Measurements from ENCODE around the gene ADGRD1.

The ADGRD1 gene

GRCh38 chr12:131115766-131116467 lies 162.2 kb downstream of the ADGRD1 start:
- TF ChIP-seq POLR2AphosphoS5 (IDR thresholded peaks at IDR 0.05; ENCODE audit: low read depth, low read length) (no peak), REST (IDR thresholded peaks at IDR 0.05; ENCODE audit: insufficient read depth in 1 of 2, low read depth in 2 of 2, low read length in 2 of 2) (no peak), TAF1 (IDR thresholded peaks at IDR 0.05; ENCODE audit: borderline replicate concordance, insufficient read depth, low read length) (no peak), FOXP2 (optimal IDR thresholded peaks at IDR 0.05; ENCODE audit: borderline replicate concordance, extremely low read depth, extremely low read length, insufficient read depth) (no peak), SIN3A (IDR thresholded peaks at IDR 0.05; ENCODE audit: borderline replicate concordance, insufficient read depth, low read length) (no peak)

- TF ChIP-seq SIN3A (IDR thresholded peaks at IDR 0.05; ENCODE audit: borderline replicate concordance, insufficient read depth, low read length) = no peak
These were observed 162.9 kb downstream of the ADGRD1 start for GRCh38 chr12:131116468-131117117.

GRCh38 chr12:131117438-131118245 lies 163.9 kb downstream of the ADGRD1 start:
- TF ChIP-seq SIN3A (IDR thresholded peaks at IDR 0.05; ENCODE audit: borderline replicate concordance, insufficient read depth, low read length) = no peak
- TF ChIP-seq FOXP2 (optimal IDR thresholded peaks at IDR 0.05; ENCODE audit: borderline replicate concordance, extremely low read depth, extremely low read length, insufficient read depth) = no peak
- no peak for TF ChIP-seq REST (IDR thresholded peaks at IDR 0.05; ENCODE audit: insufficient read depth in 1 of 2, low read depth in 2 of 2, low read length in 2 of 2)
- TF ChIP-seq TAF1 (IDR thresholded peaks at IDR 0.05; ENCODE audit: borderline replicate concordance, insufficient read depth, low read length) = no peak
- no peak for TF ChIP-seq POLR2AphosphoS5 (IDR thresholded peaks at IDR 0.05; ENCODE audit: low read depth, low read length)

- no peak for TF ChIP-seq FOXP2 (optimal IDR thresholded peaks at IDR 0.05; ENCODE audit: borderline replicate concordance, extremely low read depth, extremely low read length, insufficient read depth)
- no peak for TF ChIP-seq REST (IDR thresholded peaks at IDR 0.05; ENCODE audit: insufficient read depth in 1 of 2, low read depth in 2 of 2, low read length in 2 of 2)
- TF ChIP-seq POLR2AphosphoS5 (IDR thresholded peaks at IDR 0.05; ENCODE audit: low read depth, low read length) = no peak
- no peak for TF ChIP-seq TAF1 (IDR thresholded peaks at IDR 0.05; ENCODE audit: borderline replicate concordance, insufficient read depth, low read length)
- TF ChIP-seq SIN3A (IDR thresholded peaks at IDR 0.05; ENCODE audit: borderline replicate concordance, insufficient read depth, low read length) = no peak
These were observed 164.7 kb downstream of the ADGRD1 start for GRCh38 chr12:131118371-131118770.

- no peak for TF ChIP-seq POLR2AphosphoS5 (IDR thresholded peaks at IDR 0.05; ENCODE audit: low read depth, low read length)
- TF ChIP-seq FOXP2 (optimal IDR thresholded peaks at IDR 0.05; ENCODE audit: borderline replicate concordance, extremely low read depth, extremely low read length, insufficient read depth) = no peak
- TF ChIP-seq SIN3A (IDR thresholded peaks at IDR 0.05; ENCODE audit: borderline replicate concordance, insufficient read depth, low read length) = no peak
- TF ChIP-seq REST (IDR thresholded peaks at IDR 0.05; ENCODE audit: insufficient read depth in 1 of 2, low read depth in 2 of 2, low read length in 2 of 2) = no peak
- no peak for TF ChIP-seq TAF1 (IDR thresholded peaks at IDR 0.05; ENCODE audit: borderline replicate concordance, insufficient read depth, low read length)
These were observed 166.2 kb downstream of the ADGRD1 start for GRCh38 chr12:131119936-131120335.

Data from PFSK-1 (cell line).